ENCODE measurements around the gene SMYD3. TPM values are rescaled to one million over a fixed set of nuclear protein-coding genes. Genes with fewer than 3 reads are reported as not detected.

Gene SMYD3
- total RNA-seq, 1 donor from 2014 or later, result 29.2 TPM

DNA sequence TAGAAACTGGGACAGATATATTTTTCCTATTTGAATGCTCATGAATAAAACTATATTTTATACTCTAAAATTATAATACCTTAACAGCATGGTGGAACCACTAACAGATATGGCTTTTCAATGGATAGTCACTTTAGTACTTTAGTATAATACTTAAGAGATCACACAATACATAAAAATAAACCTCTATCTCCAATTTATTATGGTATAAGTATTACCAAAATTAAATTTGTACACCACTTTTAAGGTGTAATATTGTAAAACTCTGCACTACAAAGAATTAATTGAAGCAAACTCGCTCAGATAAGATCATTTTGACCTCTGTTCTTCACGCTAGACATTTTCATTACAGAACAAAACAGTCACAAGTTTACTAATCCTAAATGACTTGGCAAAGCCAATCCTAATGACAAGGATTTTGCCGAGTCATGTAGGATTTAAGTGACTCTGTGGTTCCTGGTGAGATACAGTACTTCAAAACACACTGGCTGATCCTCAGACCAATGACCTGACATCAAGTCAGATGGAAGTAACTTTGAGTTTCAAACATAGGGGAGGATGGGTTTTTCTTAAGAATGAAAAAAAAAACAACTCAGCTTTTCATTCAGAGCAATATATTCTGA, 200.6 kb downstream of the SMYD3 start:
- Histone ChIP-seq H3K4me3 (ENCODE audit: low read depth, low read length) (no peak overlapping the region), H3K36me3 (ENCODE audit: control insufficient read depth, insufficient read depth, low read length) (no peaks in the 10 kb centered on the region), H3K27me3 (ENCODE audit: control insufficient read depth, insufficient read depth, low read length) (no peaks in the 10 kb centered on the region)
- TF ChIP-seq, protein P1, sequence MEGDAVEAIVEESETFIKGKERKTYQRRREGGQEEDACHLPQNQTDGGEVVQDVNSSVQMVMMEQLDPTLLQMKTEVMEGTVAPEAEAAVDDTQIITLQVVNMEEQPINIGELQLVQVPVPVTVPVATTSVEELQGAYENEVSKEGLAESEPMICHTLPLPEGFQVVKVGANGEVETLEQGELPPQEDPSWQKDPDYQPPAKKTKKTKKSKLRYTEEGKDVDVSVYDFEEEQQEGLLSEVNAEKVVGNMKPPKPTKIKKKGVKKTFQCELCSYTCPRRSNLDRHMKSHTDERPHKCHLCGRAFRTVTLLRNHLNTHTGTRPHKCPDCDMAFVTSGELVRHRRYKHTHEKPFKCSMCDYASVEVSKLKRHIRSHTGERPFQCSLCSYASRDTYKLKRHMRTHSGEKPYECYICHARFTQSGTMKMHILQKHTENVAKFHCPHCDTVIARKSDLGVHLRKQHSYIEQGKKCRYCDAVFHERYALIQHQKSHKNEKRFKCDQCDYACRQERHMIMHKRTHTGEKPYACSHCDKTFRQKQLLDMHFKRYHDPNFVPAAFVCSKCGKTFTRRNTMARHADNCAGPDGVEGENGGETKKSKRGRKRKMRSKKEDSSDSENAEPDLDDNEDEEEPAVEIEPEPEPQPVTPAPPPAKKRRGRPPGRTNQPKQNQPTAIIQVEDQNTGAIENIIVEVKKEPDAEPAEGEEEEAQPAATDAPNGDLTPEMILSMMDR (IDR thresholded peaks at IDR 0.05; ENCODE audit: insufficient read depth, low read length, poor library complexity, severe bottlenecking), result no peak
- no peak for DNase-seq (ENCODE audit: low read depth)

DNA sequence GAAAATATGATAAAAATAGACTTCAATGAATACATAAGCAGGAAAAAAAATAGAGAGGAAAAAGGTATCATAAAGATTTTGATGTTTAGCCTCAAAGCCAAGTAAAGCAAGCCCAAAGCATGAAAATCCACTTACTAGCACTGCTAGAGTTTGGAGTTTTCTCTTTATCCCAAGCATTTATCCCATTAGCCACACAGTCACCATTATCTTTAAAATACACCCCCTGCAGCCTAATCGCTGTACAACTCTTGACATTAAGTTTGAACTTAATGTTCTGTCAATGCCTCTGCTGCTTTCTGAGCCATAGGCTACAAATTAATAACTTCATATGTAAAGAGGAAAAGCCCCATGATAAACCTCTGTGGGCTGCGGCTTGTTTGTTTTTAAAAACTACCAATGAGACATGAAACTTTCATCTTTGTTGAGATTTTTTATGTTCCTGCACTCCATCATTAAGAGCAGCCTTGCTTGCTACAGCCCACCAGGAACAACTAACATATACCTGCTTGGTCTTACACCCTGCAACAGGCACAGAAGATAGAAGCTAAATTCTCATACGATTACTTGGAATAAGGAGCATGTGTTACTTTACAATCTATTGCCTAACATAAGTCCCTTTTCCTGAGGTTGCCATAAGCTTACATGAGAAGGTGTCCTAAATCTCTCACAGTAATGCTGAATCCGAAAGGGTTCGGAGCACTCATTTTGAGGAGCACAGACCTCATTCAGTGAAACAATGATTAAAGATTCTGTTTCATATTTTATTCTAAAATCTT, 202.4 kb downstream of the SMYD3 start:
- Histone ChIP-seq H3K27me3 (ENCODE audit: control insufficient read depth, insufficient read depth, low read length) (no peaks in the 10 kb centered on the region), H3K4me3 (ENCODE audit: low read depth, low read length) (no peak overlapping the region), H3K36me3 (ENCODE audit: control insufficient read depth, insufficient read depth, low read length) (no peaks in the 10 kb centered on the region)
- TF ChIP-seq, protein P1 (IDR thresholded peaks at IDR 0.05; ENCODE audit: insufficient read depth, low read length, poor library complexity, severe bottlenecking), result no peak
- no peak for DNase-seq (ENCODE audit: low read depth)

DNA sequence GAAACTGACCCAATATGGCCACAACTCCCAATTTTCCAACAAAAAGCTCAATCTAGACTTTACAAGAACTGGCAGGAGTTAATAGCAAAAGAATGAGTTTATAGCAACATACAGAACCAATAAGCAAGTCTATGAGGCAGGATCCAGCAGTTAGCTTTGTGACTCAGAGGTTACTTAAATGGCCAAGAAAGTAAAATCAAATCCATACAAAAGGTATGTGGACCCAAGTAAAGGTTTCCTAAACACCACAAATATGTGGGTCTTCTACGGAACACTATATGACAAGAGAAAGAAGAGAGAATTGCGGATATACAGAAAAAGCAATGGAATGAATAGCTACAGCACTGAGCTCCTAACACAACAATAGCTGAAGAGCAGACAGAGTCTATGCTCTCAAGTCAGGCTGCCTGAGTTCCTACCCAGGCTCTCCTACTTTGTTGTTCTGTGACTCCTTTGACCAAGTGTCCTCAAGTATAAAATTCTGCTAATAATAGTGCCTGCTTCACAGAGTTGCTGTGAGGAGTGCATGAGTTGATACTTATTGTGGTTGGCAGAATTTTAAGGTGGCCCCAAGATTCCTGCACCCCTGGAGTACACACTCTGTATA, 204.3 kb downstream of the SMYD3 start:
- no peaks in the 10 kb centered on the region for H3K36me3 ChIP-seq (ENCODE audit: control insufficient read depth, insufficient read depth, low read length)
- no peak overlapping the region for H3K4me3 ChIP-seq (ENCODE audit: low read depth, low read length)
- no peaks in the 10 kb centered on the region for H3K27me3 ChIP-seq (ENCODE audit: control insufficient read depth, insufficient read depth, low read length)
- TF ChIP-seq, protein P1 (IDR thresholded peaks at IDR 0.05; ENCODE audit: insufficient read depth, low read length, poor library complexity, severe bottlenecking), result no peak
- no peak for DNase-seq (ENCODE audit: low read depth)

DNA sequence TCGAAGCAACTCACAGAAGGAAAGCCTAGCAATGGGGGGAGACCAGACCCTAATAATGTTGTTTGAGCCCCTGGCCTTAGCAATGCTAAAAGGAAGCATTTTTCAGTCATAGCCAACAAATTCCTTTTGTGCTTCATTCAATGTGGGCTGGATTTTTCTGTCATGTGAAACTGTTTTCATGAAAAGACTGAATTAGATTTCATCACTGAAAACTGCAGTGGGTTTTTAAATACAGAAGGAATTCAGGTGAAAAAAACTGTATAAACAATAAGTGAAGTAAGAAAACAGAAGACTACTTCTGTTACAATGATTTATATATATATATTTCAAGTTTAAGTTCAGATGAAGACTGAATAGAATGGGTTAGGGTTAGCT, 204.8 kb downstream of the SMYD3 start:
- DNase-seq (ENCODE audit: low read depth), result no peak
- TF ChIP-seq, protein P1 (IDR thresholded peaks at IDR 0.05; ENCODE audit: insufficient read depth, low read length, poor library complexity, severe bottlenecking), result no peak
- Histone ChIP-seq H3K4me3 (ENCODE audit: low read depth, low read length) (no peak overlapping the region), H3K36me3 (ENCODE audit: control insufficient read depth, insufficient read depth, low read length) (no peaks in the 10 kb centered on the region), H3K27me3 (ENCODE audit: control insufficient read depth, insufficient read depth, low read length) (no peaks in the 10 kb centered on the region)

DNA sequence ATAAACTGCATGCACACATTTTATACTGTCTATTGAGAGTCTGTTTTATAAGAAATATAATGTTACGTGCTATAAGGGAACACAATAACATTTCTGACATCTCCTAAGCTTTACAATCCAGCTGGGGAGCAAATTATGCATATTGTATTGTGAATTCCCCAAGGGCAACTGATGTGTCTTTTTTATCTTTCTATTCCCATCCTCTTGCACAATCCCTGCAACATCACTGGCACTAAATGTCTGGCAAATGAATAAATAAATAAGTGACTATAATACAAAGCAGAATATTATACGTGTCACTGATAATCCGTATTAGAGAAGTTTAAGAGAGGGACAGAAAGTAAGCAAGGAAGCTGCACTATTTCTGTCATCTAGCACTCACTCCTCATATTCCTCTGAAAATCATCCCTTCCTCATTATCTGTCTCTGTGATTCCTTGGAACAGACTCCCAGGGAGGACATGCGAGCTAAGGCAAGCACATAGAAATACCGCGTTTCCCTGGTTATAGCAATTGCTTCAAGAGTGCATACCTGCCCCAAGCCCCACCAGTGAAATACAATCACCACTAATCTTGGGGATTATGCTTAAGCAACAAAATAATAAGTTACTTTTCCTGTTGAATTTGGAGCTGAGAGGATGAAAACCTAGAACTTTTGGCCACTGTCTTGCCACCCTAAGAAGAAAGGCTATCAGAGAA, 205.4 kb downstream of the SMYD3 start:
- TF ChIP-seq, protein P1 (IDR thresholded peaks at IDR 0.05; ENCODE audit: insufficient read depth, low read length, poor library complexity, severe bottlenecking), result no peak
- DNase-seq (ENCODE audit: low read depth), result no peak
- no peak overlapping the region for H3K4me3 ChIP-seq (ENCODE audit: low read depth, low read length)
- H3K27me3 ChIP-seq (ENCODE audit: control insufficient read depth, insufficient read depth, low read length), result no peaks in the 10 kb centered on the region
- no peaks in the 10 kb centered on the region for H3K36me3 ChIP-seq (ENCODE audit: control insufficient read depth, insufficient read depth, low read length)

Measured in kidney epithelial cell (primary cell).